Kidney tubule cell (primary cell): ENCODE results near the gene ZNF423.

Source experiments
- DNase-seq: peaks from one replicate; pipeline ENCODE4 v3.0.0-alpha.2; 2018; ENCODE audit warnings: low spot score

ZNF423 gene

DNA sequence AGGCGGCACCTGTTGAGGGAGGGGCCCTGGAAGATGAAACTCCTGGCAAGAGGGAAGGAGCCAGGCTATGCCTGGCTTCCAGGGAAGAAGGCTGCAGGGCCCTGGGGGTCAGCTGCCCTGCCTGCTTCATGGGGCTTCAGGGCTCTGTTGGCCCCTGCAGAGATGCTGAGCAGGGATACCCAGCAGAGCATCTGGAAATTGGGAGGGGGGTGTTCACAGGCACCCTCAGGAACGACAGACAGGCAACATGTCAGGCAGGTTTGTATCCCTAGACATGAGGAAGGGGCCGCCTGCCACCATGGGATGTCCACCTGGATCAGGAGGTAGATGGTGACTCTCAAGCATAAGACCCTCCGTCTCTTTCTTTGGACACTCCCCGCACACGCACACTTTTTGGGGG lies 13.8 kb upstream of the ZNF423 start:
- DNase-seq, result no peak

DNA sequence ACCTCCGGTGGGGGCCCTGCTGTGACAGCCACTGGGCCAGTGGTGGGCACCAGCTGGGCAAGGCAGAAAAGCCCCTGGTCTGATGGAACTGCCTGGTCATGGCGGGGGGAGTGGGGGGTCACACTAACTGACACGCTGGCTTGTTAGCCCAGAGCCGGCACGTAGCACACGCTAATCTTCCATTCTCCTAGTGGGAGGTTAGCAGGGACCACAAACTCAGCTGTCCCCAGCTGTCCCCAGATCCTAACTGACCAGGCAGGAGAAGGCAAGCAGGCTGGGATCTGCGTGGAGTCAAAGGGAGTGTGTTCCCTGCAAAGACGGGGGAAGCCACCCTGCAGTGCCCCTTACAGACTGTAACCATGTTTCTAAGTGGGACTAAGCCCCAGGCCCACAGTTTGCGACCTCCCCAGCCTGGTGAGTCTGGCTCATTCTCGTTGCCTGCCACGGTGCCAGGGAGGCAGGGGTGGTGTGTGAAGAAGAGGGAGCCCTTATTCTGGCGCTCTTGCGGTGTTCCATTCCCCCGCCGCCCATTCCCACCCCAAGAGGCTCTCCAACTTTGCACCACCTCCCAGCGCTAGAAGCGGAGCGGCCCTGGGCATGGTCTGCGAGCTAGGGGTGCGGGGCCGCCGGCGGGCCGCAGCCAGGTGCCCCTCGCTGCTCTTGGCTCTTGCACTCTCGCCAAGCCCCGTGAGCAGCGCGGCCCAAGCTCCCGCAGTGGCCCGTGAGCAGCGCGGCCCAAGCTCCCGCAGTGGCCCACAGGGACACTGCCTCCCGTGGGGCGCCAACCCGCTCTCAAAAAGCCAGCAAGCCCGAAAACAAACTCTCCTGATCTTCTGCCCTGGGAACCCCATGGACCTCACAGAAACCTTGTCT lies 12.1 kb upstream of the ZNF423 start:
- DNase-seq, result no peak

- no peak for DNase-seq
Observed at GRCh38 chr16:49867234-49867633, 11.3 kb upstream of the ZNF423 start.

- no peak for DNase-seq
Observed at GRCh38 chr16:49866595-49867071, 10.7 kb upstream of the ZNF423 start.

- no peak for DNase-seq
Observed at GRCh38 chr16:49862694-49863093, 6.8 kb upstream of the ZNF423 start.

GRCh38 chr16:49861299-49861698 lies 5.4 kb upstream of the ZNF423 start:
- no peak for DNase-seq

GRCh38 chr16:49860593-49860992 lies 4.7 kb upstream of the ZNF423 start:
- DNase-seq, result no peak

DNA sequence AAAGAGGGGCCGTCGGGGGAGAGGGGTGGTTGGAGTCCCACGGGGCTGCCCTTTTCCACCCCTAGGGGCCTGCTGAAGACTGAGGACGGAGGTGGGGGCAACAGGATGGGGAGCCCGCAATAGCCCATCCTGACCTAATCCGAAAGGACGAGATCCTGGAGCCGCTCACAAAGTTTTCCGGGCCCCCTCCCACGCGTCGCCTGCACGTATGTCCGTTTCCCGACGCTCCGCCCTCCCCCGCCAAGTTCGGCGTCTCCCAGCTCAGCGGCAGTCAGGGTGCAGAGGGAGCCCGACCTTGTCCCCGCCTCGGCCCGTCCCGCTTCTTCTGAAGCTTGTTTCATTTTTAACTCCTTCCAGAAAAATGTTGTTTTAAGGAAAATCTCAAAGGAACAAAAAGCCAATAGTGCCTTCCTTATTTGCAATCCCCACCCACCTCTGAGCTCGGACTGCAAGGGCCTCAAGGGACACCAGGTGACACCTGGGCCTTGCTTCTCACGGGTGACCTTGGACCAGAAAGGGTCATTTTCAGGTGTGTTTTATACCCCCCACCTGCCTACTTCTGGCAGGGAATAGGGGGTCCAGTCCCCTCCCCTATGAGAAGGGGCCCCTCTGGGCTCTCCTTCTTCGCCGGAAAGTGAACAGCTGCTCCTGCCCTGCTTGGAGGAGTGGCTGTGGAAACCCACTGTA lies 3.4 kb upstream of the ZNF423 start:
- DNase-seq, result no peak

- DNase-seq, result no peak
Observed at GRCh38 chr16:49858200-49859124, 2.5 kb upstream of the ZNF423 start.

- peak; percentile 58 for DNase-seq
Observed at GRCh38 chr16:49857423-49858181, 1.7 kb upstream of the ZNF423 start.

DNA sequence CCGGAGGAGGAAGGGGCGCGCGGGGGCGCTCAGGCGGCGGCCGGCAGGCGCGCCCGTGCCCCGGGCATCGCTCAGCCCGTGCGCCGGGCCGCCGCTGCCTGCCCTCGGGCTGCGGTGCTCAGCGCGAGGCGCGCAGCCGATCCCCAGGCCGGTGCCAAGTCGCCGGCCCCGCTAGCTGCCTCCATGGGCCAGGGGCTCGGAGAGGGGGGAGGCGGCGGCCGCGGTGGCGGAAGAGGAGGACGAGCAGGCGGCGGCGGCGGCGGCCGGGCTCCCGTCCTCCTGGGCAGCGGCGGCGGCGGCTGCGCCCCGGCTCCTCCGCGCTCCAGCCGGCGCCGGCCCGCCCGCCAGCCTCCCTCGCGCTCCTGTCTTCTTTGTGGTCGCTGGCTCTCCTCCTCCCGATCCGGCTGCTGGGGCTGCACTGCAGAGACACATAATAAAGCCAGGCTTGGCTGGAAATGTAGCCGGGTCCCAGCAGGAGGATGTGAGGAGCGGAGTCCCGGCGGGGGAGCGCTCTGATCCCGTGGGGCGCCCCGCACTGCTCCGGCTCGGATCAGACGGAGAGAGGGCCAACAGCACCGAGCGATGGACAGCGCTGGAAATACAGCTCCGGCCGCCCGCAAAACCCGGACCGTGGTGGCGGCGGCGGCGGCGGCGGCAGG lies 889 bp upstream of the ZNF423 start:
- DNase-seq, result peak; percentile 67

GRCh38 chr16:49855280-49855821 lies 561 bp downstream of the ZNF423 start:
- peak; percentile 83 for DNase-seq

- peak; percentile 19 for DNase-seq
Observed at GRCh38 chr16:49854796-49855203, 1.1 kb downstream of the ZNF423 start.

- DNase-seq, result no peak
Observed at GRCh38 chr16:49854188-49854795, 1.6 kb downstream of the ZNF423 start.

DNA sequence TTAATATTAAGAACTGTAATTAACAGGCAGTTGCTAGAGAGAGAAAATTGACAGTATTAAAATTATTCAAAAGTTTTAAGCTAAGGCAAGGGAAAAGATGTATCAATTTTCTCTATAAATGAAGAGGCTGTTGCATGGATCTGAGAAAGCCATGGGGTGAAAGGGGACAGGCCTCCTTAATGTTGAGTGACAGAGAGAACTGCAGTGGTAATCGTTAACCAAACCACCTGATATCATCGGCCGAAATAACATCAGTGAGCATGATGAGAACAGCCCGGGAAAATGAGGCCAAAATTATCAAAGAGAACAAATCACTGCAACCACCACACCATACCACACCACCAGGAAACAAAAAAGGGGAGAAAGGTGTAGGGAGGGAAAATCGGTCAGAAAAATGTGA lies 3.6 kb downstream of the ZNF423 start:
- no peak for DNase-seq

DNA sequence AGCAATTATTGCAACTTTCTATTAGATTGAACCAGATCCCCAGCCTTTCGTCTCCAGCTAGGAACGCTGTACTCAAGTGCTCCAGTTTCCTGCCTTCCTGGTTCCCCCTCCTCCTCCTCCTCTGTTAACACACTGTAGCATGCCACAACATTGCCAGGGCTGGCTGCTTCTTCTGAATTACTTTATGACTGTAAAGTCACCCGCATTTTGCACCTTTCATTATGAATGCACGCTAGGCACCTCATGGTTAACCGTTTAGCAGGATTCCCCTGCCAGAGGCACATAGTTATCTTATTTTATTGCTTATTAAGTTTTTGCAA lies 4.5 kb downstream of the ZNF423 start:
- no peak for DNase-seq

GRCh38 chr16:49850558-49851467 lies 5.1 kb downstream of the ZNF423 start:
- no peak for DNase-seq

DNA sequence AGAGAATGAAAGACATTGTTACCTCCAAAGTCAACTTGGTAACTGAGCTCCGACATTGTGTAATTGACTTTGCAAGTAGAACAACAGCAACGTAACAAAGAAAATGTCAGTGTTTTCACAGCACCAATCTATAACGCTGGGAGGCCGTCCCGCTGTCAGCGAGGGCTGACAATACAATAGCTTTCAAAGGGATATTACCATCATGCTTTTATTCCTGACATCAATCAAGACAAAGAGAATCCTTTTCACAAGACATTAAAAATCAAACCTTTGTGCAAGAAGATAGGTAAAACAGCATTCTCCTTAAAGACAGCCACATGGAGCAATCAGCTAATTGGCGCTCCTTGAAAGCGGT lies 6.2 kb downstream of the ZNF423 start:
- DNase-seq, result no peak

- DNase-seq, result no peak
Observed at GRCh38 chr16:49849037-49849753, 6.7 kb downstream of the ZNF423 start.
